GM21381 (cell line): ENCODE data around the gene MAN2A1.

Experiments
- ATAC-seq: cut with Tn5 transposase; IDR thresholded peaks from one replicate; pipeline ENCODE4 v1.9.1; 2021; ENCODE audit warnings: mild to moderate bottlenecking, moderate library complexity; ENCODE audit not compliant: unreplicated experiment

MAN2A1 gene

GRCh38 chr5:109899163-109899535, 209.4 kb downstream of the MAN2A1 start:
- no peak for ATAC-seq

DNA sequence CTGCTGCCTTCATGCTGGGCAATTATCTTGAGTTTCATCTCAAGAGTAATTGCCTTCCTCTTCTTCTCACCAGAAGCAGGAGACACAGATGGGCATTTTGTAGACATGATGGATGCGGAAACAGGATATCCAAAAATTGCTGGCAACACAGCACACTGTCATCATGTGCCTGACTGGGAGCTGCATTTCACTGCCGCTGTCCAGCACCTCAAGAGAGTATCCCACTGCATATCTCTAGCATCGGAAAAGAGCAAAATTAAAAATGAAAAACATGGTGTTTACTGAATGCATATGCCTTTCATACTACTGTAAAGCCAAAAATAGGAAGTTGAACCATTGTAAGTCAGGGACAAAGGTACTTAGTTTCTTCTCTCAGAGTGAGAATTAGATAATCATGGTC, 210.7 kb downstream of the MAN2A1 start:
- no peak for ATAC-seq

GRCh38 chr5:109900911-109901627, 211.3 kb downstream of the MAN2A1 start:
- ATAC-seq: no peak

GRCh38 chr5:109901628-109901981, 211.9 kb downstream of the MAN2A1 start:
- no peak for ATAC-seq

DNA sequence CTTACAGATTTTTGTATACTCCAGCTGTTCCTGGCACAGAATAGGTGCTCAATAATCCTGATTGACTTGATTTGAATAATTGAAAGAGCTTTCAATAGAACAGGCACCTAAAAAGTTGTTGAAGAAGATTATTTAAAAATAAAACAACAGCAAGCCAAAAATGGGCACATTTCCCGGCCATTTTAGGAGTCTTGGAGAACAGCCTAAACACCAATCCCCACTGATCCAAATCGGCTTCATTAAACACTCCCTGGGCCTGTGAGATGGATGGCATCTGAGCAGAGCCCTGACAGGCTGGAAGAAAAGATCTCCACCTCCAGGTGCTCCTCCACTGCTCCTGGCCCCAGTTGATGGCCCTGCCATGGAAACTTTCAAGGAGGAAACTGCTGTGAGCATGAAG, 213.3 kb downstream of the MAN2A1 start:
- ATAC-seq: no peak

DNA sequence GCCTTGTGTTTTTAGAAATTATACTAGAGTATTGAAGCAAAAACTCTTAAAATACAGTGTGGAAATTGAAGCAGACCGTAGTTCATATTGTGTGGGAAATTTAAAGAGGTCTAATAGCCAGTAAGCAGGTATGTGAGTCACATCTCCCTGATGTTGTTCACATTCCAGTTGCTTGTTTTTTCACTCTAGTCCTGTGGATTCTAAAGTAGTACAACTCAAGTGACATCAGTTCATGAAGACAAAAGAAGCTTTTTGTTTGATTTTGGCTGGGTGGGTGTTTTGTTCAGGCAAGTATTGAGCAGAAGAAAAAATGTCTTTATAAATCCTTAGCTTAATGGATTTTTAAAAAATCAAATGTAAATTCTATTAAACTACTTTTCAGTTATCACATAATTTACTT, 216.2 kb downstream of the MAN2A1 start:
- no peak for ATAC-seq

DNA sequence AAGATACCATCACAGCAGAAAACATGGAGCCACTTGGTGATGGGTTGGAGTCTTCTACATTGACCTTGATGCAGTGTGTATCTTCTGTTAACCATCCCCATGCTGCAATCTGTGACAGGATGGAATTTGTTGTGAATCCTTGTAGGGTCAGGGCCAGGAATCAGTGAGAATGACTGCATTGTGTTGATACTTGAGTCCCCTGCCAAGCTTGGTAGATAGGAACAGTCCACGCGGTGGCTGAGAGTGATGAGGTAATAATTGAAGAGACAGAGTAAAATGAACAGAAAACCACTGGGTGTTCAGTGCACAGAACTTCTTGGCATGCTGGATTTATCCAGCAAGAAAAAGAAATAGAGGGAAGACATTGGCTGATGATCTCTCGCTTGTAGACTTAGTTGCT, 217.5 kb downstream of the MAN2A1 start:
- ATAC-seq: no peak

GRCh38 chr5:109907731-109908130, 218.0 kb downstream of the MAN2A1 start:
- no peak for ATAC-seq

- no peak for ATAC-seq
Measured at GRCh38 chr5:109908366-109908765, 218.6 kb downstream of the MAN2A1 start.

GRCh38 chr5:109910874-109911273, 221.1 kb downstream of the MAN2A1 start:
- peak; percentile 72 for ATAC-seq

DNA sequence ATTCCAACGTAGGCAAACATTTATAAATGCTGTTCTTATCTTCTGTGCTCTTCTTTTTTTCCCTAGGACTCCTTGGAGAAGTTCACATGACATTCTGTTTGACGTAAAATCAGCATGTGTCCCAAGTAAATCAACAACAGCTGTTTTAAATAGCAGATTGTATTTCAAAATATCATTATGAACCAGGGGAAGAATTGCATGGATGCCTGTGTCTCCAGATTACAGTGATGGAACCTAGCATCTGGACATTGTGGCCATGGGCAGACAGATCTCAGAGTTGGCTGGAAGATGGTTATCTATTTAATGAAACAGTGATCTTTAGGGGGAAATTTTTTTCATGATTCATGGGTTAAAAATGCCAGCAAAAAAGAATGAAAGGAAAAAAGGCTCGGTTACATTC, 222.0 kb downstream of the MAN2A1 start:
- no peak for ATAC-seq

- no peak for ATAC-seq
Measured at GRCh38 chr5:109914906-109915305, 225.2 kb downstream of the MAN2A1 start.

- no peak for ATAC-seq
Measured at GRCh38 chr5:109916481-109917153, 226.9 kb downstream of the MAN2A1 start.
